ENCODE results near the gene REEP5. TPM values are rescaled to one million over a fixed set of nuclear protein-coding genes. Genes with fewer than 3 reads are reported as not detected.

Gene REEP5
- total RNA-seq: 10 to 100 TPM; 58.1 to 62.6 TPM

GRCh38 chr5:112921833-112922817, at the start of gene REEP5:
Gene REEP5, minus strand, starts transcription at chr5:112922227. Its CDS starts 37 bp downstream, at chr5:112922190.

DNA sequence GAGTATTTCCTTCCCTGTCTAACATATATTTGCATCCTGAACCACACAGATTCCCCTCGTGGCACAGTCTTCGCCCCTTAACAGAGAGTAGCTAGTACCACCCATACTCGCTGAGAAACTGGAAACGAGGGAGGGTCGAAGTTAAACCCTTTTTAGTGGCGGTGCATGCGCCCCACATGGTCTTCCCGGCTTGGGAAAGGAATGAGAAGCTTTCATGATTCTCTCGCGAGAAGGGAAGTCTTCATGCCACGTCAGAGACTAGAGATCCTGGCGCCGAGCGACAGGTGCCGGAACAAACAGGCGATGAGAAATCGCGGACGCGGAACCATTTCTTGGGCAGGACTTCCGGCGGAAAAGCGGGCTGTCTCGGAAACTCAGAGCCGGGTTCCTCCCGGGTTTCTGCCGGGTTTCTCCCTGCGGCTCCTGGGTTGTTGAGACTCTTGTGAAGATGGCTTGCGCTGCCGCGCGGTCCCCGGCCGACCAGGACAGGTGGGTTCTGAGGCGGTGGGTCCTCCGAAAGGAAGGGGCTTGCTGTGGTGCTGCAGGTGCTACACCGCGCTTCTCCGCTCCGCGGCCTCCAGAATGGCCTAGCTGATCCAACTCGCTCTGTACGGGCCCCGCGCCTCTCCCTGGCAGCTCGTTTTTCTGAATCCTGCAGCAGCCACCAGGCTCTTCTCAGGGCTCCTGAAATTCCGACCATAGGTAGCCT, 60.9 kb downstream of the REEP5 start, which contains the start of gene SRP19:
Gene SRP19, plus strand, starts transcription at position 359 of the 709 bp plus-strand sequence. Its CDS starts 90 bp downstream, at position 449.

Other genes with a start within 250 kb of the REEP5 start
- gene APC, start 184.3 kb downstream of the REEP5 start, total RNA-seq: 10 to 100 TPM; 24.4 to 31.7 TPM
- 10 to 100 TPM; 52.1 to 53.5 TPM for gene SRP19, start 60.9 kb downstream of the REEP5 start, total RNA-seq
- gene DCP2, start 54.6 kb upstream of the REEP5 start, total RNA-seq: 100 to 1,000 TPM; 111 to 112 TPM

Measured in activated naive CD4-positive, alpha-beta T cell treated with anti-CD3 and anti-CD28 coated beads, Interleukin-2, amount 10 ng/mL, durations not matched to agents 5 hours and 36 hours (primary cell).